HG02938 (cell line): ENCODE results near the gene LRRC37A3.
"Not testable (repeated sequence)": the region's sequence is repeated elsewhere in the genome, so short reads cannot be mapped to it uniquely, and the experiment has no call there.

ENCODE experiments used
- ATAC-seq: cut with Tn5 transposase; IDR thresholded peaks from one replicate; pipeline ENCODE4 v1.9.1; 2021; ENCODE audit warnings: mild to moderate bottlenecking, moderate library complexity; ENCODE audit not compliant: unreplicated experiment

Gene LRRC37A3

GRCh38 chr17:64927444-64927843 lies 8.2 kb upstream of the LRRC37A3 start:
- not testable (repeated sequence) for ATAC-seq

- ATAC-seq, result not testable (repeated sequence)
Observed at GRCh38 chr17:64926430-64926829, 7.2 kb upstream of the LRRC37A3 start.

- not testable (repeated sequence) for ATAC-seq
Observed at GRCh38 chr17:64925244-64925643, 6.0 kb upstream of the LRRC37A3 start.

GRCh38 chr17:64923051-64923568 lies 3.8 kb upstream of the LRRC37A3 start:
- ATAC-seq, result not testable (repeated sequence)

GRCh38 chr17:64920419-64921172 lies 1.3 kb upstream of the LRRC37A3 start:
- no peak for ATAC-seq

- no peak for ATAC-seq
Observed at GRCh38 chr17:64920026-64920418, 744 bp upstream of the LRRC37A3 start.

- peak; percentile 47 for ATAC-seq
Observed at GRCh38 chr17:64918842-64919288, 413 bp downstream of the LRRC37A3 start.

GRCh38 chr17:64917540-64917939 lies 1.7 kb downstream of the LRRC37A3 start:
- ATAC-seq, result not testable (repeated sequence)

- not testable (repeated sequence) for ATAC-seq
Observed at GRCh38 chr17:64915244-64915643, 4.0 kb downstream of the LRRC37A3 start.

GRCh38 chr17:64910191-64910514 lies 9.1 kb downstream of the LRRC37A3 start:
- ATAC-seq, result not testable (repeated sequence)

- not testable (repeated sequence) for ATAC-seq
Observed at GRCh38 chr17:64909511-64910190, 9.6 kb downstream of the LRRC37A3 start.

GRCh38 chr17:64904069-64904468 lies 15.2 kb downstream of the LRRC37A3 start:
- ATAC-seq, result not testable (repeated sequence)

- not testable (repeated sequence) for ATAC-seq
Observed at GRCh38 chr17:64897136-64897535, 22.1 kb downstream of the LRRC37A3 start.

GRCh38 chr17:64874210-64874609 lies 45.1 kb downstream of the LRRC37A3 start:
- not testable (repeated sequence) for ATAC-seq

GRCh38 chr17:64847504-64848466 lies 71.5 kb downstream of the LRRC37A3 start:
- not testable (repeated sequence) for ATAC-seq

- not testable (repeated sequence) for ATAC-seq
Observed at GRCh38 chr17:64846892-64847291, 72.4 kb downstream of the LRRC37A3 start.

- not testable (repeated sequence) for ATAC-seq
Observed at GRCh38 chr17:64843918-64844317, 75.4 kb downstream of the LRRC37A3 start.

GRCh38 chr17:64842900-64843299 lies 76.4 kb downstream of the LRRC37A3 start:
- ATAC-seq, result not testable (repeated sequence)

- ATAC-seq, result not testable (repeated sequence)
Observed at GRCh38 chr17:64840960-64841359, 78.3 kb downstream of the LRRC37A3 start.

- ATAC-seq, result not testable (repeated sequence)
Observed at GRCh38 chr17:64838513-64838912, 80.8 kb downstream of the LRRC37A3 start.
